CD4-positive, alpha-beta T cell (primary cell): Measurements from ENCODE around the gene DNAJB2. TPM values are rescaled to one million over a fixed set of nuclear protein-coding genes. Genes with fewer than 3 reads are reported as not detected.

ENCODE experiments used
- ATAC-seq: fragments of 200-7000 bp; cut with Tn5 transposase; one replicate; pipeline ENCODE4 v1.10.0; 2022; ENCODE audit warnings: mild to moderate bottlenecking; ENCODE audit not compliant: poor library complexity
- CTCF ChIA-PET: fragments of 350-600 bp; sonication (Branson Sonifier 250); formaldehyde crosslinking; loops from one replicate; lab custom pipeline; 2021; ENCODE audit warnings: antibody characterized with exemption, inconsistent platforms; lab: Charles Lee
- POLR2A ChIA-PET: fragments of 350-600 bp; sonication (Branson Sonifier 250); formaldehyde crosslinking; loops from one replicate; lab custom pipeline; 2021; ENCODE audit warnings: antibody characterized with exemption, inconsistent platforms; lab: Charles Lee
- DNase-seq, 14 experiments: peaks; one replicate each; pipeline ENCODE4 v3.0.0-alpha.2; 2013 to 2020; ENCODE audit warnings: mixed read lengths in 2 of 14
- H3K27ac ChIP-seq, 2 donors: one replicate each; pipeline versions ENCODE4 v1.5.1 to v1.7.0; 2013; ENCODE audit warnings: low read length in 2 of 2, low read depth in 1 of 2, mild to moderate bottlenecking in 1 of 2
- H3K27me3 ChIP-seq, 2 experiments: 1 replicate in 1 of 2; 2 replicates in 1 of 2; pipeline versions ENCODE4 v1.6.1 to v1.7.0; 2013; ENCODE audit warnings: low read length in 2 of 2, control low read depth in 1 of 2, mild to moderate bottlenecking in 1 of 2, moderate library complexity in 1 of 2; ENCODE audit not compliant: insufficient read depth in 2 of 2, control insufficient read depth in 1 of 2
- H3K36me3 ChIP-seq: one replicate; pipeline ENCODE4 v1.6.1; 2013; ENCODE audit warnings: low read length, control low read depth; ENCODE audit not compliant: insufficient read depth
- H3K4me1 ChIP-seq: one replicate; pipeline ENCODE4 v1.6.1; 2013; ENCODE audit warnings: low read length, control low read depth; ENCODE audit not compliant: insufficient read depth
- H3K4me3 ChIP-seq: one replicate; pipeline ENCODE4 v1.5.1; 2013; ENCODE audit warnings: mild to moderate bottlenecking, low read length, moderate library complexity
- H3K9me3 ChIP-seq, 2 experiments: 1 replicate in 1 of 2; 2 replicates in 1 of 2; pipeline versions ENCODE4 v1.6.1 to v1.7.0; 2013; ENCODE audit warnings: low read length in 2 of 2, mild to moderate bottlenecking in 2 of 2, control low read depth in 1 of 2, moderate library complexity in 1 of 2; ENCODE audit not compliant: control insufficient read depth in 1 of 2, insufficient read depth in 1 of 2
- H3K27ac Mint-ChIP-seq: one replicate; pipeline ENCODE4 v1.8.0; 2020; ENCODE audit warnings: mixed read lengths
- H3K27me3 Mint-ChIP-seq: one replicate; pipeline ENCODE4 v1.8.0; 2021; ENCODE audit warnings: mixed read lengths
- H3K36me3 Mint-ChIP-seq: one replicate; pipeline ENCODE4 v1.8.0; 2021; ENCODE audit warnings: low read depth, mixed read lengths
- H3K4me1 Mint-ChIP-seq: one replicate; pipeline ENCODE4 v1.8.0; 2021; ENCODE audit warnings: low read depth, mixed read lengths
- H3K4me3 Mint-ChIP-seq: one replicate; pipeline ENCODE4 v1.8.0; 2020; ENCODE audit warnings: mild to moderate bottlenecking, mixed read lengths
- H3K9me3 Mint-ChIP-seq: one replicate; pipeline ENCODE4 v1.8.0; 2020; ENCODE audit warnings: mixed read lengths
- CTCF ChIP-seq: fragments of 200-600 bp; IDR thresholded peaks from one replicate; pipeline ENCODE4 v1.8.0; 2022; ENCODE audit warnings: antibody characterized with exemption, mild to moderate bottlenecking
- intact Hi-C, 2 experiments: fragments of 100-400 bp; cut with DNase I in 1 of 2; cut with micrococcal nuclease in 1 of 2; formaldehyde crosslinking; loops; one replicate each; pipeline versions ENCODE4 v1.15.1 to v1.9.0; 2023 to 2025; cut with DNase I, micrococcal nuclease
- total RNA-seq, 174 experiments: library from RNA in 2 of 174; stranded (reverse) in 2 of 174; gene quantifications; one replicate each; pipeline ENCODE4 v1.2.3 and lab custom pipeline; 2021 to 2026

DNAJB2 gene
- total RNA-seq, 2 experiments from 2014 or later = 151 to 161 TPM

GRCh38 chr2:219304223-219304622, 25.1 kb downstream of the DNAJB2 start:
- H3K27ac ChIP-seq = no peak overlapping the region
- intact Hi-C loops = loop anchor here in 1 of 2 experiments (10.0 kb wide), 1 partner anchor 339 kb away; no protein-coding TSS in a partner anchor
- H3K27me3 ChIP-seq = peaks cover 33 to 36% of the 10 kb centered on the region in 2 experiments
- no peaks in the 10 kb centered on the region for H3K36me3 Mint-ChIP-seq
- H3K4me3 Mint-ChIP-seq = no peak overlapping the region
- no peak overlapping the region for H3K4me3 ChIP-seq
- H3K27ac Mint-ChIP-seq = no peak overlapping the region
- TF ChIP-seq CTCF = no peak
- H3K36me3 ChIP-seq = no peaks in the 10 kb centered on the region
- ATAC-seq (no peak), DNase-seq (no peak)
- peaks cover 72% of the 10 kb centered on the region for H3K27me3 Mint-ChIP-seq
- H3K4me1 ChIP-seq = peaks cover 3% of the 10 kb centered on the region
- no peaks in the 10 kb centered on the region for H3K9me3 Mint-ChIP-seq
- POLR2A ChIA-PET = no interaction called here
- no peaks in the 10 kb centered on the region for H3K4me1 Mint-ChIP-seq
- peaks cover 0 to 21% of the 10 kb centered on the region in 2 experiments for H3K9me3 ChIP-seq
- CTCF ChIA-PET = no interaction called here

GRCh38 chr2:219306047-219306446, 26.9 kb downstream of the DNAJB2 start:
- POLR2A ChIA-PET = no interaction called here
- Histone ChIP-seq H3K36me3 (no peaks in the 10 kb centered on the region), H3K27me3 (peaks cover 37 to 50% of the 10 kb centered on the region in 2 experiments), H3K4me1 (peaks cover 3% of the 10 kb centered on the region), H3K4me3 (no peak overlapping the region), H3K9me3 (peaks cover 0 to 18% of the 10 kb centered on the region in 2 experiments), H3K27ac (no peak overlapping the region)
- Mint-ChIP-seq H3K27me3 (peaks cover 77% of the 10 kb centered on the region), H3K4me3 (no peak overlapping the region), H3K9me3 (no peaks in the 10 kb centered on the region), H3K4me1 (no peaks in the 10 kb centered on the region), H3K36me3 (no peaks in the 10 kb centered on the region), H3K27ac (no peak overlapping the region)
- ATAC-seq (no peak), DNase-seq (no peak)
- CTCF ChIA-PET = no interaction called here
- no peak for TF ChIP-seq CTCF
- intact Hi-C loops = loop anchor here in 1 of 2 experiments (10.0 kb wide), 1 partner anchor 341 kb away; no protein-coding TSS in a partner anchor

- no peaks in the 10 kb centered on the region for H3K36me3 ChIP-seq
- intact Hi-C loops = loop anchor here in 1 of 2 experiments (10.0 kb wide), 1 partner anchor 344 kb away; no protein-coding TSS in a partner anchor
- H3K27me3 Mint-ChIP-seq = peaks cover 67% of the 10 kb centered on the region
Observed at GRCh38 chr2:219308142-219309101, 29.3 kb downstream of the DNAJB2 start.

More at GRCh38 chr2:219308142-219309101, 29.3 kb downstream of the DNAJB2 start:
- Histone ChIP-seq H3K27ac (no peak overlapping the region), H3K4me3 (no peak overlapping the region), H3K4me1 (peaks cover 3% of the 10 kb centered on the region), H3K9me3 (peaks cover 0 to 26% of the 10 kb centered on the region in 2 experiments), H3K27me3 (peaks cover 30 to 47% of the 10 kb centered on the region in 2 experiments)
- Mint-ChIP-seq H3K4me1 (no peaks in the 10 kb centered on the region), H3K9me3 (no peaks in the 10 kb centered on the region), H3K4me3 (no peak overlapping the region), H3K36me3 (no peaks in the 10 kb centered on the region), H3K27ac (no peak overlapping the region)
- DNase-seq (peak; percentile 50 to 81 (median 62)), ATAC-seq (peak; percentile 81)
- ChIA-PET CTCF (interaction anchor here (0.7 kb wide), 1 partner anchor 97 kb away, joined by 3 read pairs; no protein-coding TSS in a partner anchor), POLR2A (no interaction called here)
- TF ChIP-seq CTCF = no peak
